SK-N-SH (cell line): Measurements from ENCODE around the gene AHRR.

Experiments
- CTCF ChIP-seq: fragments of 200-600 bp; sonication (generic); IDR thresholded peaks from 2 replicates; pipeline ENCODE4 v1.6.1; 2017; ENCODE audit warnings: antibody characterized with exemption, mild to moderate bottlenecking, moderate library complexity
- EP300 ChIP-seq, 2 experiments: IDR thresholded peaks; 2 replicates each; pipeline versions ENCODE4 v1.4.0 to v1.6.1; 2012; ENCODE audit warnings: borderline replicate concordance in 1 of 2, low read depth in 1 of 2, low read length in 1 of 2
- IRF3 ChIP-seq: fragments of 150-350 bp; IDR thresholded peaks from 2 replicates; pipeline ENCODE4 v1.6.1; 2016; ENCODE audit warnings: mild to moderate bottlenecking, low read depth, low read length
- JUND ChIP-seq: IDR thresholded peaks from 2 replicates; pipeline ENCODE4 v1.4.0; 2012
- MEF2A ChIP-seq: IDR thresholded peaks from 2 replicates; pipeline ENCODE4 v1.4.0; 2012; ENCODE audit warnings: low read depth, borderline replicate concordance
- NRF1 ChIP-seq: IDR thresholded peaks from 2 replicates; pipeline ENCODE4 v1.6.1; 2012; ENCODE audit warnings: low read depth, mild to moderate bottlenecking, low read length
- PBX3 ChIP-seq: IDR thresholded peaks from 2 replicates; pipeline ENCODE4; 2012
- POLR2AphosphoS5 ChIP-seq: IDR thresholded peaks from 2 replicates; pipeline ENCODE4 v1.6.1; 2012; ENCODE audit warnings: low read depth, low read length
- TEAD4 ChIP-seq: IDR thresholded peaks from 2 replicates; pipeline ENCODE4 v1.4.0; 2012; ENCODE audit warnings: mild to moderate bottlenecking, borderline replicate concordance; ENCODE audit not compliant: insufficient read depth
- YY1 ChIP-seq: IDR thresholded peaks from 2 replicates; pipeline ENCODE4 v1.4.0; 2012; ENCODE audit warnings: low read depth, mild to moderate bottlenecking

GRCh38 chr5:310516-310915 lies 11.0 kb upstream of the AHRR start:
- TF ChIP-seq PBX3 (no peak), IRF3 (no peak), CTCF (no peak), YY1 (no peak), POLR2AphosphoS5 (no peak), MEF2A (no peak), EP300 (IDR thresholded peaks at IDR 0.05; ENCODE audit: borderline replicate concordance in 1 of 2, low read depth in 1 of 2, low read length in 1 of 2) (no peak), JUND (no peak), NRF1 (no peak), TEAD4 (no peak)
